Measurements from ENCODE around the gene CENPVL2. TPM values are rescaled to one million over a fixed set of nuclear protein-coding genes. Genes with fewer than 3 reads are reported as not detected.

Gene CENPVL2
- total RNA-seq = 0.18 TPM

DNA sequence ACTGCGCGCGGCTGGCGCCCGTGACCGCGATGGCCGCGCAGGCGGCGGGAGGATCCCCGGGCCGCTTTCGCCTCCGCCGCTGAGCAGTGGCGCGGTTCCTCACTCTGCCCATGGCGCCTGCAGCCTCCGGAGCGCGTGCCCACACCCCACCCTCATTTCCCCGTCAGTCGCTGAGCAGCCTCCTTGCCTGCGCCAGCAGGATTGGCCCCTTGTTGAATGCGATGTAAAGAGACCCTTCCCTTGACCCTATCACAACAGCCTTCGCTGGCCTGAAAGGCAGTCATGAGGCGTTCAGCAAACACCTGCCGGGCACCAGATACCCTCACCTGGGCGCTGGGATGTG, at the start of gene CENPVL2:
Gene CENPVL2, minus strand, starts transcription at position 112 of the 343 bp plus-strand sequence. Its CDS starts 0 bp downstream, at position 112.

DNA sequence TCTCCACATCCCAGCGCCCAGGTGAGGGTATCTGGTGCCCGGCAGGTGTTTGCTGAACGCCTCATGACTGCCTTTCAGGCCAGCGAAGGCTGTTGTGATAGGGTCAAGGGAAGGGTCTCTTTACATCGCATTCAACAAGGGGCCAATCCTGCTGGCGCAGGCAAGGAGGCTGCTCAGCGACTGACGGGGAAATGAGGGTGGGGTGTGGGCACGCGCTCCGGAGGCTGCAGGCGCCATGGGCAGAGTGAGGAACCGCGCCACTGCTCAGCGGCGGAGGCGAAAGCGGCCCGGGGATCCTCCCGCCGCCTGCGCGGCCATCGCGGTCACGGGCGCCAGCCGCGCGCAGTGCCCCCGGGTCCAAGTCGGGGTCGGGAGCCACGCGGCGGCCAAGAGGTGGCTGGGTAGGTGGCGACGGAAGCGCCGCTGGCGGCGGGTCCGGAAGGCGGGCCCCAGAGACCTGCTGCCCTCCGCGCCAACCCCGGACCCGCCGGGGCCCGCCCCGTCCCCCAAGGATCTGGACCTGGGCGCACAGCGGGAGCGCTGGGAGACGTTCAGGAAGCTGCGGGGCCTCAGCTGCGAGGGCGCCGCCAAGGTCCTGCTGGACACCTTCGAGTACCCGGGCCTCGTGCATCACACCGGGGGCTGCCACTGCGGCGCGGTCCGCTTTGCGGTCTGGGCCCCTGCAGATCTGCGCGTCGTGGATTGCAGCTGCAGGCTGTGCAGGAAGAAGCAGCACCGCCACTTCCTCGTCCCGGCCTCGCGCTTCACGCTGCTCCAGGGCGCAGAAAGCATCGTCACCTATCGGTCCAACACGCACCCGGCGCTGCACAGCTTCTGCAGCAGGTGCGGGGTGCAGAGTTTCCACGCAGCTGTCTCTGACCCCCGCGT, 27.9 kb upstream of the CENPVL2 start, which contains the start of gene CENPVL1:
Gene CENPVL1, plus strand, starts transcription at position 236 of the 888 bp plus-strand sequence. Its CDS starts 0 bp downstream, at position 236.

Other genes starting within 250 kb of the CENPVL2 start
- gene NUDT11, start 186.2 kb downstream of the CENPVL2 start, total RNA-seq = 7.1 TPM
- 0.70 TPM for gene CENPVL3, start 63.9 kb downstream of the CENPVL2 start, total RNA-seq
- 0.18 TPM for gene CENPVL1, start 27.7 kb upstream of the CENPVL2 start, total RNA-seq
- gene GSPT2, start 60.6 kb upstream of the CENPVL2 start, total RNA-seq = 9.0 TPM
- 128 TPM for gene MAGED1, start 210.8 kb upstream of the CENPVL2 start, total RNA-seq

All from metanephros (tissue), 1 donor.